CD4-positive, alpha-beta T cell treated with Interleukin-17A for 1 hour (primary cell): Measurements from ENCODE around the gene EEIG1.

Experiments
- DNase-seq: peaks from one replicate; pipeline ENCODE4 v3.0.0-alpha.2; 2020

EEIG1 gene

GRCh38 chr9:127958728-127959127, 22.1 kb downstream of the EEIG1 start:
- no peak for DNase-seq

GRCh38 chr9:127955294-127956015, 25.3 kb downstream of the EEIG1 start:
- DNase-seq = peak; percentile 83

GRCh38 chr9:127954831-127955293, 25.9 kb downstream of the EEIG1 start:
- DNase-seq = no peak

- DNase-seq = no peak
These were observed 26.9 kb downstream of the EEIG1 start for GRCh38 chr9:127953768-127954505.

DNA sequence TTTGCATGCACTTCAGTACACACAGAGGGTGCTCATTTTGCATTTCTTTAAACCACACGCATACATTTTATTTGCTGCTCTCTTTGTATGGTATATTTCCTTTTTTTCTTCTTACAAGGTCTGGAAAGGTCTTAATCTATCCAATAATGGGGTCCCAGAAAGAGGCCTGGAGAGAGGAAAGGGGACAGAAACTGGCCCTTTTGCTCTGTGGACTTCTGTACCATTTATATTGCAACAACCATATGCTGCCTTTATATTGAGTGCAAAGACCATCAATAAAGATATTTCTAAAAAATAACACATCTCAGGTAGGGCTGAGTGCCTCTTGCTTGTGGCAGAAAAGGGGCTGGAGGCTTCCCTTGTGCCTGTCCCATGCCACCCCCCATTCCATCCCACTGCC, 27.6 kb downstream of the EEIG1 start:
- DNase-seq = no peak

DNA sequence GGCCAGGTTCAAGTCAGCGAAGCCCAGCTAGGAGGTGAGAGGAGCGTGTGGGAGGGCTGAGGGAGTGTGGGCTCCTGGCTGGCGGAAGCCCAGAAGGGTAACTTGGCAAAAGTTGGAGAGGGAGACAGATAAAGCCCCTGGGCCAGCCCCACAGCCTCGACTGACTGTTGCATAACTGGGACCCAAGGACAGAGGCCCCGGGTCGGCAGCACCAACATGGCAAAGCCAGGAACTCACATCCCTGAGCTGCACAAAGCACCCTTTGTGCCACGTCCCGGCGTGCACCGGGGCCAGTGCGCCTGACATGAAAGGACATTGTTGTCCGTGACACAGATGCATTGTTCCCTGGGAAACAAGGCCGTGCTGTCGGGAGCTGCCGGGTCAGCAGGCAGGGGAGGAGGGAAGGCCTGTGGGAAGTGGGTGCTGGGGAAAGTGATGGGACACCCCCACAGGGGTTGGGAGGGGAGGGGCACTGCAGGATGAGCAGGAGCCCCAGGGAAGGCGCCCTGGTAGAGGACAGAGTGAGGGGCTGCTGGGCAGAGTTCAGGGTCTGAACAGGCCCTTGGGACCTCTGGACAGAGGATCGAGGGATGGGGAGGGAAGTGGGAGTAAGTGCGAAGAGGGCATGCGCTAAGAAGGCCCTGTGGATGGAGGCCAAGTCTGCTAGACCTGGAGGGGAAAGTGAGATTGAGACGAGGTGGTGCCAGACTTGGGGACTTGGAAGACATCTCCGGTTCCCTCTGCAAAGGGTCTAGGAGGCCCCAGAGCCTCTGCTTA, 30.1 kb downstream of the EEIG1 start:
- DNase-seq = no peak

DNA sequence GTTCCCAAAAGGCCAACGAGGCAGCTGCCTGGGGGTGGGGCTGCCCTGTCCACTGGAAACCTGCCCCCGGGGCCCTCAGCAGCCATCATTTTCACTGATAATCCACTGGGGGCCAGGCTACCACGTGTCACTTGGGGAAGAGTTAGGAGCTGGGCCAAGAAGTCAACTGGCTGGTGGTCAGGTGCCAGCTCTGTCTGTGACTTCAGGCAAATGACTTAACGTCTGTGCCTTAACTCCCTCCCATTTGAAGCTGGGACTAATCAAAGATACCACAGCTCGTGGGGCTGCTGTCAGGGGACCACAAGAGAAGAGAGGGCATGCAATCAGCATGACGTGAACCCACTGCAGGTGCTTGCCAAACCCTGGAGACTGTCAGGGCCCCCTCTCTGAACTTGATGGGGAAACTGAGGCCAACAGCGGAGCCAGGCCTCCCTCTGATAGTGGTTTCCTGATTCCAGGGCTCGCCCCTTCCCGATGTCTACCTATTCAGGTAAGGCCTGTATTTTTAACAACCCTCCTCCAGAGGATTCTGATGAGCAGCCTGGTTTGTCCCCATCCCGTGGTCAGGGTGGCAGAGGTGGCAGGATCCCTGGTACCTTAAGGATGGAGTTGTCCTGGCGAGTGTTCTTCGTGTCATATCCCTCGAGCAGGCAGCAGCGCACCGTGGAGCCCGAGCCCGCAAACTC, 30.8 kb downstream of the EEIG1 start:
- no peak for DNase-seq

GRCh38 chr9:127947841-127948710, 32.7 kb downstream of the EEIG1 start:
- no peak for DNase-seq

DNA sequence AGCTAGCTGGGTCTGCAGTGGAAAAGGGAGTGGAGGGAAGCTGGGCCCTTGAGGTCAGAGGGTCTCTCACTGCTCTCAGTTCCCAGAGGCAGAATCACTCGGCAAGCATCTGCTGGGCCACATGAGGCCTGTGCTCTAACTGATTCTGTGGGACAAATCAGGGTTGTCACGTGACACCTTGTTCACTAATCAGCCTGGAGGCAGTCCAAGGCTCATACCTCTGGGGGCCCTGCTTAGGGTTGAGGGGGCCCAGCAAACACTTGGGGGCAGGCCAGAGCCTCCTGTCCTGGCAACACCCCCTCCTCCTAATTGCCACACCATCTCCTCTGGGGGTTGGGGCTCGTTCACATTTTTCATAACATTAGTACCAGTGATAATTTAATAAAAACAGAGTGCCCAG, 34.1 kb downstream of the EEIG1 start:
- DNase-seq = no peak

DNA sequence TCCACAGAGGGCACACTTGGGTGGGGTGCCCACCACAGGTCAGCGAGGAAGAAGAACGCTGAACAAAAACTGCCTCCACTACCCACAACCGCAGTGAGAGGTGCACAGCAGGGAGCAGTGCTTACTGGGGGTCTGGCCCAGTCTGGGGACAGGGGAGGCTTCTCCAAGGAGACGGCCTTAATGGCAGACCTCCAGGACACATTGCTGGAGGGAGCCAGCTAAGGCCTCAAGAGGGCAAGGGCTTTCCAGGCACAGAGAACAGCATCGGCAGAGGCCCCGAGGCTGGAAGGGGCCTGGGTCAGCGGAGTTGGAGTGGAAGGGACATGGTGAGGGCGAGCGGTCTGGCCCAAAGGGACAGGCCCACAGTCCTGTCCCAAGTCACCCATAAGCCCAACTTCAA, 34.8 kb downstream of the EEIG1 start:
- no peak for DNase-seq

- no peak for DNase-seq
These were observed 35.5 kb downstream of the EEIG1 start for GRCh38 chr9:127945338-127945737.

DNA sequence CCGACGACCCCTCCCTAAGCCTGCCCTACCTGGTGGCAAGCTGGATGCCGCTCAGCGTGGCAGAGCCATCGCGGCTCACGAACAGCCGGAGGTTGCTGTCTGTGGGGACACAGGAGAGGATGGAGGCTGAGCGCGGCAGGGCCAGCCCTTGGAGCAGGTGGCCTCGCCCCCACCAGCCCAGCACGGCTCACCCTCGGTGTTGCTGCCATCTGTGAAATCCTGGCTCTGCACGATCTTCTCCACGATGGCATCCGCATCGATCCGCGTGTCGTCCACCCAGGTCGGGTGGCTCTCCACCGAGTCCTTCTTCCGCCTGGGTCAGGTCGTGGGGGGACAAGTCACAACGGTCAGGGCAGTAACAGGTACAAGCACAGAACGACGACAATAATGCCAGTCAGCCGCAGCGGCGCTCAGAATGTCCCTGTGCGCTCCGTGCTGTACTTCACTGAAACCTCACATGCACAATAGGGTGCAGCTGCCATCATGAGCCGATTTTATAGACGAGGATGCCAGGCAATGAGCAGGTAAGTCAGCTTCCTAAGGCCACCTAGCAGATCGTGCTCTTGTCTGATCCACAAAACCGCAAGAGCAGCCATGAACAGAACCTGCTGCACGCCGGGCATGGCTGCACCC, 36.1 kb downstream of the EEIG1 start:
- no peak for DNase-seq

DNA sequence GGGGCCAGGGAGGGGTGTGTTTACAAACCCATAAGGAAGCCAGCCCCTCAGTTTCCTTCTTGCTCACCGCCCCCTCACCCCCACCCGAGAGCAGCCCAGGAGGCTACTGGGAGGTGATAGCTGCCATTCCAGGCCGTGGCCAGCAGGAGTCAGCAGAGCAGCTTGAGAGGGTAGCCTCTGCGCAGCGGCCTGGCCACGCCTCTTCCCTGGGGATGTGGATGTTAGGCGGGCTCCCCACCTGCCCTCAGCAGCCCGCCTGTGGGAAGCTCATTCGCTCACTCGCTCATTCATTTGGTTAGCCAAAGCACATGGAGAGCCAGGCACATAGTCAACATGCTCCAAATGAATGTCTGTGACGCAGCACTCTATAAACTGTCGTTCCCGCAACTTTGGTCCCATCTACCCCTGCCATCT, 37.1 kb downstream of the EEIG1 start:
- peak; percentile 76 for DNase-seq

DNA sequence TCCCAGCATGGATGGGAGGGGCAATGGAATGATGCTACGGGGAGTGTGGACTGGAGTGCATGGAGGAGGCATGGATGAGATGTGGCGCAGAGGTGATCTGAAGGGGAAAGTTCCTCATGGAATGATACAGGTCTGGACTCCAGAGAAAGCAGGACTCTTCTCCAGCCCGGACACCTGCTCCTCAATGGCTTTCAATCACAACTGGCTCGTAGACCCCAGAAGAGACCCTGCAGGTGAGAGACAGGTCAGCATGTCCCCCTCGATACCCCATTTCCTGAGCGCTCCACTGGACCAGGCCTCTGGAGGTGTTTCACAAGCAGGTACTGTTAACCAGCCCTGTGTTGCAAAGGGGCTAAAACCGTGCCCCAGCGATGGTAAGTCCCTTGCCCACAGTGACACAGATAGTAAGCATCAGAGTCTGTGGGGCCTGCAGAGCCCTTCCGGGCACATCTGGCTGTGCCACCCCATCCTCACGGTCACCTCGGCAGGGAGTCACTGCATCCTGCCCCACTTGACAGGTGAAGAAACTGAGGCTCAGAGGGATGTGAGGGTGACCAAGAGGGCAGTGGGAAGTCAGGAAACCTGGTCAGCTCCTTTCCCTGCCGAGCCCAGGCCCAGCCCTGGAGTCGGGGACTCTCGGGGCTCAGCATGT, 37.7 kb downstream of the EEIG1 start:
- DNase-seq = no peak

- DNase-seq = peak; percentile 61
These were observed 38.4 kb downstream of the EEIG1 start for GRCh38 chr9:127942216-127943010.

GRCh38 chr9:127941961-127942215, 38.9 kb downstream of the EEIG1 start:
- DNase-seq = no peak

GRCh38 chr9:127941062-127941960, 39.5 kb downstream of the EEIG1 start:
- no peak for DNase-seq

DNA sequence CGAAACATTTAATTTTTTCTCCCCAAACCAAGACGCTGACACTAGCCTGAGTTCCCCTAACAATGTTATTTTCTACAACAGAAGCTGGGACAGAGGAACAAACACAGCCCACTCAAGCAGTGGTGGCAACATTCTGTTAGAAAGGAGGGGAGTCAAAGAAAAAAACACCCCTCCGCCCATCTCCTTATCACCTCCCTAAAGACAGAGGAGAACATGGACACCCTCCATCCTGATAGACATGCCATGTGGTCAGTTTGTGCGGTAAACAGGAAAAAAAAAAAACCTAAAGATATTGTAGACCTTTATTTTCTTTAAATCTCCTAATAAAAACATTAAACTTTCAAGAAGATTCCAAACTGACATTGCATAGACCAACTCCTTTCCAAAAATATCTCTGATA, 40.2 kb downstream of the EEIG1 start:
- no peak for DNase-seq

GRCh38 chr9:127938298-127938690, 42.5 kb downstream of the EEIG1 start:
- no peak for DNase-seq
